ENCODE measurements around the gene CHN2. TPM values are rescaled to one million over a fixed set of nuclear protein-coding genes. Genes with fewer than 3 reads are reported as not detected.

Gene CHN2
- total RNA-seq, 1 experiment from 2014 or later = 5.0 TPM

- TF ChIP-seq FOXP4 (CRISPR knock-in tag; IDR thresholded peaks at IDR 0.05) (no peak), IRF2 (CRISPR knock-in tag; IDR thresholded peaks at IDR 0.05; ENCODE audit: borderline replicate concordance, low read depth) (no peak), ZNF425 (CRISPR knock-in tag; conservative IDR thresholded peaks at IDR 0.05) (no peak), ZNF232 (CRISPR knock-in tag; IDR thresholded peaks at IDR 0.05) (no peak), TCF7 (CRISPR knock-in tag; IDR thresholded peaks at IDR 0.05; ENCODE audit: low read depth) (no peak), RORB (CRISPR knock-in tag; IDR thresholded peaks at IDR 0.05) (no peak), JAZF1 (CRISPR knock-in tag; IDR thresholded peaks at IDR 0.05) (no peak)
- TF ChIP-seq, protein P1, sequence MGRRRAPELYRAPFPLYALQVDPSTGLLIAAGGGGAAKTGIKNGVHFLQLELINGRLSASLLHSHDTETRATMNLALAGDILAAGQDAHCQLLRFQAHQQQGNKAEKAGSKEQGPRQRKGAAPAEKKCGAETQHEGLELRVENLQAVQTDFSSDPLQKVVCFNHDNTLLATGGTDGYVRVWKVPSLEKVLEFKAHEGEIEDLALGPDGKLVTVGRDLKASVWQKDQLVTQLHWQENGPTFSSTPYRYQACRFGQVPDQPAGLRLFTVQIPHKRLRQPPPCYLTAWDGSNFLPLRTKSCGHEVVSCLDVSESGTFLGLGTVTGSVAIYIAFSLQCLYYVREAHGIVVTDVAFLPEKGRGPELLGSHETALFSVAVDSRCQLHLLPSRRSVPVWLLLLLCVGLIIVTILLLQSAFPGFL (CRISPR knock-in tag; IDR thresholded peaks at IDR 0.05; ENCODE audit: borderline replicate concordance) = no peak
- CTCF ChIA-PET = interaction anchor here (3.3 kb wide), 1 partner anchor 137 kb away, joined by 12 read pairs; no protein-coding TSS in a partner anchor
These were observed 132.3 kb downstream of the CHN2 start for GRCh38 chr7:29326864-29327263.

DNA sequence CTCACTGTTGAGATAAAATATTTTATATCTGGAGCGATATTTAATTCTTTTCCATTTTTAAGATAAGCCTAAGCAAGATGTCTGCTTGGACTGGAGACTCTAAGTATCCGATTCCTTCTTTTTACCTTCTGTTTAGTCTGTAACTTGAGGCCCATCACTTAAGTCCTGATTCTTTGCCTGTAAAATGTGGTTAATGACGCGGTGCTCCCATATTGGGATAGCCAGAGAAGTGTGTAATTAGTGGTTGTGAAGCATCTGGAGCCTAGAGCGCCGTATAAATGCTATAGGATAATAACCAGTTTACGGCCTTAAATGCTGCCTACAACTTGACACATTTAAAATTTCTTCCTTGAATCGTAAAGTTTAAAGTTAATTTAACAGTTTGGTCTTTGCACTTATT is 132.9 kb downstream of the CHN2 start:
- no peak overlapping the region for H3K27ac Mint-ChIP-seq

More at GRCh38 chr7:29326864-29327263, 132.3 kb downstream of the CHN2 start:
- H3K9me3 Mint-ChIP-seq = peaks cover 5% of the 10 kb centered on the region; the same call in 1 of the 2 replicates
- no peak overlapping the region for H3K4me3 Mint-ChIP-seq
- POLR2A ChIA-PET = no interaction called here
- no peak overlapping the region for H3K27ac Mint-ChIP-seq
- DNase-seq (ENCODE audit: low spot score) (no peak), ATAC-seq (no peak)
- no peaks in the 10 kb centered on the region for H3K36me3 Mint-ChIP-seq
- no peaks in the 10 kb centered on the region for H3K27me3 Mint-ChIP-seq (ENCODE audit: low read depth)
- H3K4me1 Mint-ChIP-seq = peaks cover 32% of the 10 kb centered on the region

DNA sequence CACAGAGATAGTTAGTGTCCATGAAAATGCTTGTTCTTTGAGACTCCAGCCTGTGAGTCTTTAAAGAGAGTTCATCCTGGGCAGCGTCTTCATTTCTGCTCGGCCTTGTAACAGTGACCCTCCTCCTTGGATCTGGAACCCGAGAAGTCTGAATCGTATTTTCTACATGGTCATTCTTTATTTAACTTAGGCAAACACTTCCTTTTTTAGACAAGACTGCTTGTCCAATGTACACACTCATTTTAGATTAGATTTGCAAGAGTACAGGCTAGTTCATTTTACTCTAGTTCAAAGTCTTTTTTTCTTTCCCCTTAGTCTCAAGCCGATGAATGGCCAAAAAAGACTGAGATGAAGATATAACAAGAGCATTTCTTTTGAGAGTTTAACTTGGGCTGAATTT is 133.5 kb downstream of the CHN2 start:
- peaks cover 28% of the 10 kb centered on the region for H3K4me1 Mint-ChIP-seq
- peaks cover 5% of the 10 kb centered on the region; the same call in 1 of the 2 replicates for H3K9me3 Mint-ChIP-seq
- ATAC-seq = no peak
- DNase-seq (ENCODE audit: low spot score) = no peak
- ChIA-PET CTCF (no interaction called here), POLR2A (no interaction called here)
- H3K27me3 Mint-ChIP-seq (ENCODE audit: low read depth) = no peaks in the 10 kb centered on the region
- no peaks in the 10 kb centered on the region for H3K36me3 Mint-ChIP-seq
- no peak overlapping the region for H3K4me3 Mint-ChIP-seq
- no peak overlapping the region; the same call in 1 of the 2 replicates for H3K27ac Mint-ChIP-seq
- TF ChIP-seq ZNF219 (CRISPR knock-in tag; IDR thresholded peaks at IDR 0.05; ENCODE audit: borderline replicate concordance) = no peak

More for the DNA sequence above, 132.9 kb downstream of the CHN2 start:
- H3K4me1 Mint-ChIP-seq = peaks cover 28% of the 10 kb centered on the region
- H3K27me3 Mint-ChIP-seq (ENCODE audit: low read depth) = no peaks in the 10 kb centered on the region
- H3K36me3 Mint-ChIP-seq = no peaks in the 10 kb centered on the region
- ChIA-PET POLR2A (no interaction called here), CTCF (no interaction called here)
- ATAC-seq = no peak
- no peak overlapping the region for H3K4me3 Mint-ChIP-seq
- no peak for TF ChIP-seq ZNF232 (CRISPR knock-in tag; IDR thresholded peaks at IDR 0.05)
- DNase-seq (ENCODE audit: low spot score) = no peak
- peaks cover 5% of the 10 kb centered on the region; the same call in 1 of the 2 replicates for H3K9me3 Mint-ChIP-seq

GRCh38 chr7:29328811-29329210 is 134.2 kb downstream of the CHN2 start:
- no peaks in the 10 kb centered on the region for H3K27me3 Mint-ChIP-seq (ENCODE audit: low read depth)
- H3K9me3 Mint-ChIP-seq = peaks cover 5% of the 10 kb centered on the region; the same call in 1 of the 2 replicates
- peaks cover 28% of the 10 kb centered on the region for H3K4me1 Mint-ChIP-seq
- TF ChIP-seq GTF2I (CRISPR knock-in tag; conservative IDR thresholded peaks at IDR 0.05) = no peak
- TF ChIP-seq NFYB (CRISPR knock-in tag; conservative IDR thresholded peaks at IDR 0.05; ENCODE audit: low read depth) = no peak
- no peak for TF ChIP-seq ZNF121 (CRISPR knock-in tag; IDR thresholded peaks at IDR 0.05)
- TF ChIP-seq ARID4B (CRISPR knock-in tag; IDR thresholded peaks at IDR 0.05; ENCODE audit: borderline replicate concordance) = no peak
- TF ChIP-seq IRF2 (CRISPR knock-in tag; IDR thresholded peaks at IDR 0.05; ENCODE audit: borderline replicate concordance, low read depth) = no peak
- TF ChIP-seq, protein P2, sequence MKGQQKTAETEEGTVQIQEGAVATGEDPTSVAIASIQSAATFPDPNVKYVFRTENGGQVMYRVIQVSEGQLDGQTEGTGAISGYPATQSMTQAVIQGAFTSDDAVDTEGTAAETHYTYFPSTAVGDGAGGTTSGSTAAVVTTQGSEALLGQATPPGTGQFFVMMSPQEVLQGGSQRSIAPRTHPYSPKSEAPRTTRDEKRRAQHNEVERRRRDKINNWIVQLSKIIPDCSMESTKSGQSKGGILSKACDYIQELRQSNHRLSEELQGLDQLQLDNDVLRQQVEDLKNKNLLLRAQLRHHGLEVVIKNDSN (CRISPR knock-in tag; IDR thresholded peaks at IDR 0.05) = no peak
- no peak for TF ChIP-seq ELF4 (CRISPR knock-in tag; IDR thresholded peaks at IDR 0.05; ENCODE audit: low read depth)
- TF ChIP-seq TEAD4 (CRISPR knock-in tag; IDR thresholded peaks at IDR 0.05) = no peak
- DNase-seq (ENCODE audit: low spot score) (no peak), ATAC-seq (no peak)
- no peak overlapping the region for H3K27ac Mint-ChIP-seq
- ChIA-PET POLR2A (no interaction called here), CTCF (interaction anchor here (0.6 kb wide), 1 partner anchor 139 kb away, joined by 4 read pairs; no protein-coding TSS in a partner anchor)
- H3K4me3 Mint-ChIP-seq = no peak overlapping the region
- H3K36me3 Mint-ChIP-seq = no peaks in the 10 kb centered on the region

Data from WTC11 (cell line).